ENCODE measurements around the gene C7. TPM values are rescaled to one million over a fixed set of nuclear protein-coding genes. Genes with fewer than 3 reads are reported as not detected.

The C7 gene
- total RNA-seq, 1 experiment from 2014 or later: 11.7 TPM

GRCh38 chr5:40985501-40985900, 76.2 kb downstream of the C7 start:
- H3K9me3 ChIP-seq (ENCODE audit: low read depth, low read length, poor library complexity, severe bottlenecking): no peaks in the 10 kb centered on the region
- no peak for DNase-seq (ENCODE audit: low spot score)
- H3K27ac ChIP-seq (ENCODE audit: low read depth, low read length, poor library complexity, severe bottlenecking): no peak overlapping the region
- no peaks in the 10 kb centered on the region for H3K4me1 ChIP-seq (ENCODE audit: insufficient read depth, low read length, poor library complexity, severe bottlenecking)
- no peaks in the 10 kb centered on the region for H3K36me3 ChIP-seq (ENCODE audit: insufficient read depth, low read length, poor library complexity, severe bottlenecking)
- no TSS peak for BruUV-seq (replicated peaks)
- ChIA-PET POLR2A (ENCODE audit: low non-redundant PET) (no interaction called here), CTCF (no interaction called here)
- TF ChIP-seq EZH2 (IDR thresholded peaks at IDR 0.05; ENCODE audit: borderline replicate concordance, low read depth, low read length, poor library complexity, severe bottlenecking): no peak
- no peak for TF ChIP-seq CTCF (conservative IDR thresholded peaks at IDR 0.05; ENCODE audit: low read depth, low read length)
- no peaks in the 10 kb centered on the region for H3K27me3 ChIP-seq (replicated peaks; ENCODE audit: insufficient read depth, low read depth, low read length, poor library complexity)
- intact Hi-C loops (cut with micrococcal nuclease; ENCODE audit: unreplicated experiment): no loop called here
- no peak overlapping the region for H3K4me3 ChIP-seq (ENCODE audit: low read depth, low read length, poor library complexity, severe bottlenecking)

DNA sequence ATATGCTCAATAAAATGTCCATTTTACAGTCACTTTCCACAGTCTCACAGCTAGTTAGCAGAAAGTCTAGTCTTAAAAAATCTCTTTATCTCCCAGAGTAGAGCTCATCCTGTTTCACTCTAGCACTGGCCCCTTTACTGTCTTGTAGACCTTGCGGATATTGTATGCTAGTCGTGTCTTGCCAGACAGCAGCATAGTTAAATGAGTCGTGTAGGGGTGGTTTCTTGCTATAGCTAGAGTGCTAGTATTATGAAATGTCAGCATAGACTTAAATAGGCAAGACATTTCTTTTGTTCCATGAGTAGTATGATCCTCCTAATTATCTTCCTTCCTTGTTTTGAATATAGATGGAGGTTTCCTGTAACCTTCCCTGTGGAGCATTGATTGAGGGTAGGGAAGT, 77.4 kb downstream of the C7 start:
- BruUV-seq (replicated peaks): no TSS peak
- intact Hi-C loops (cut with micrococcal nuclease; ENCODE audit: unreplicated experiment): no loop called here
- TF ChIP-seq CTCF (conservative IDR thresholded peaks at IDR 0.05; ENCODE audit: low read depth, low read length) (no peak), EZH2 (IDR thresholded peaks at IDR 0.05; ENCODE audit: borderline replicate concordance, low read depth, low read length, poor library complexity, severe bottlenecking) (no peak)
- Histone ChIP-seq H3K27me3 (replicated peaks; ENCODE audit: insufficient read depth, low read depth, low read length, poor library complexity) (no peaks in the 10 kb centered on the region), H3K4me1 (ENCODE audit: insufficient read depth, low read length, poor library complexity, severe bottlenecking) (no peaks in the 10 kb centered on the region), H3K27ac (ENCODE audit: low read depth, low read length, poor library complexity, severe bottlenecking) (no peak overlapping the region), H3K9me3 (ENCODE audit: low read depth, low read length, poor library complexity, severe bottlenecking) (no peaks in the 10 kb centered on the region), H3K36me3 (ENCODE audit: insufficient read depth, low read length, poor library complexity, severe bottlenecking) (no peaks in the 10 kb centered on the region), H3K4me3 (ENCODE audit: low read depth, low read length, poor library complexity, severe bottlenecking) (no peak overlapping the region)
- peak; percentile 21 for DNase-seq (ENCODE audit: low spot score)
- ChIA-PET POLR2A (ENCODE audit: low non-redundant PET) (no interaction called here), CTCF (no interaction called here)

GRCh38 chr5:40987349-40987748, 78.1 kb downstream of the C7 start:
- Histone ChIP-seq H3K27ac (ENCODE audit: low read depth, low read length, poor library complexity, severe bottlenecking) (no peak overlapping the region), H3K27me3 (replicated peaks; ENCODE audit: insufficient read depth, low read depth, low read length, poor library complexity) (no peaks in the 10 kb centered on the region), H3K4me3 (ENCODE audit: low read depth, low read length, poor library complexity, severe bottlenecking) (no peak overlapping the region), H3K4me1 (ENCODE audit: insufficient read depth, low read length, poor library complexity, severe bottlenecking) (no peaks in the 10 kb centered on the region), H3K36me3 (ENCODE audit: insufficient read depth, low read length, poor library complexity, severe bottlenecking) (no peaks in the 10 kb centered on the region), H3K9me3 (ENCODE audit: low read depth, low read length, poor library complexity, severe bottlenecking) (no peaks in the 10 kb centered on the region)
- no peak for DNase-seq (ENCODE audit: low spot score)
- ChIA-PET CTCF (no interaction called here), POLR2A (ENCODE audit: low non-redundant PET) (no interaction called here)
- intact Hi-C loops (cut with micrococcal nuclease; ENCODE audit: unreplicated experiment): no loop called here
- TF ChIP-seq EZH2 (IDR thresholded peaks at IDR 0.05; ENCODE audit: borderline replicate concordance, low read depth, low read length, poor library complexity, severe bottlenecking) (no peak), CTCF (conservative IDR thresholded peaks at IDR 0.05; ENCODE audit: low read depth, low read length) (no peak)
- BruUV-seq (replicated peaks): no TSS peak
